Type B pancreatic cell (in vitro differentiated cells): ENCODE data around the gene GPX7. TPM values are rescaled to one million over a fixed set of nuclear protein-coding genes. Genes with fewer than 3 reads are reported as not detected.

Experiments used
- DNase-seq: peaks from one replicate; pipeline ENCODE4 v3.0.0; 2021; ENCODE audit warnings: mixed read lengths; ENCODE audit not compliant: unreplicated experiment; ENCODE audit errors: extremely low spot score
- H3K27ac Mint-ChIP-seq: 2 replicates; pipeline ENCODE4 v1.8.0; 2021; ENCODE audit warnings: mild to moderate bottlenecking, mixed read lengths
- H3K27me3 Mint-ChIP-seq: 2 replicates; pipeline ENCODE4 v1.8.0; 2021; ENCODE audit warnings: mixed read lengths
- H3K36me3 Mint-ChIP-seq: 2 replicates; pipeline ENCODE4 v1.8.0; 2021; ENCODE audit warnings: mixed read lengths
- H3K4me1 Mint-ChIP-seq: one replicate; pipeline ENCODE4 v1.8.0; 2021; ENCODE audit warnings: mixed read lengths; ENCODE audit not compliant: unreplicated experiment
- H3K4me3 Mint-ChIP-seq: 2 replicates; pipeline ENCODE4 v1.8.0; 2021; ENCODE audit warnings: mild to moderate bottlenecking, mixed read lengths
- H3K9me3 Mint-ChIP-seq: 2 replicates; pipeline ENCODE4 v1.8.0; 2021; ENCODE audit warnings: mixed read lengths
- total RNA-seq: library from RNA; stranded (reverse); gene quantifications from 2 replicates; pipeline ENCODE4 v1.2.1, GENCODE V29; 2021; ENCODE audit warnings: low replicate concordance
- TF ChIP-seq, protein P1 (sequence below): fragments of 200-600 bp; sonication (generic); conservative IDR thresholded peaks from 2 replicates; pipeline ENCODE4 v1.5.0; 2021; ENCODE audit warnings: antibody characterized with exemption, mild to moderate bottlenecking

GPX7 gene
- total RNA-seq, 1 donor from 2014 or later, result 35.4 TPM

DNA sequence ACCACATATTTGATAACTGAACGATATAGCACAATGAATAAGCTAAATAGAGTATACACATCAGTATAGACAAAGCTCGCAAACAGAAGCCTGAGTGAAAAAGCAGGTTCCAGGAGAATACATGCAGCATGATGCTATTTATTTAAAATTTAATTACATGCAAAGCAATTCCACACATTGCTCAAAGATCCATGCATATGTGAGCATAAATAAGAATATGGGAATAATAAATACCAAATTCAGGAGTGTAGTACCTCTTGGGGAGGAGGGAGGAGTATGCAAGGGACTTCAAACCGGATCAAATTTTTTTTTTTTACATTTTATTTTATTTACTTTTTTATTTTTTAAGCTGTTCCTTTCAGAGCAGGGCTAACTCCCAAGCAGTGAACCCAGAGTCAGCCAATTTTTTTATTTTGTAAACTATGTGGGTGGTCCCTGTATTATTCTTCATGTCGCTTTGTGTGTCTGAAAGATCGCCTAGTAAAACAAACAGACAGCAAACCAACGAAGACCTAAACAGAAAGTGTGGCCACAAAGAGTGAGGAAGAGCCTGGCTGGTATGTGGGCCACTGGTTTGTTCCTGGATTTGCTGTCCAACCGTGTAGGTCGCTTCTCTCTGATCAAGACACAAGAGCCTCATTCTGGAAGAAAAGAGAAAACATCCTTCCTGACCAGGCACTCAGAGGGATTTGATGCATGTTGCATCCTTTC is 26.6 kb downstream of the GPX7 start:
- H3K4me3 Mint-ChIP-seq, result peak overlapping the region; percentile 67
- H3K4me1 Mint-ChIP-seq, result peaks cover 11% of the 10 kb centered on the region
- TF ChIP-seq, protein P1, sequence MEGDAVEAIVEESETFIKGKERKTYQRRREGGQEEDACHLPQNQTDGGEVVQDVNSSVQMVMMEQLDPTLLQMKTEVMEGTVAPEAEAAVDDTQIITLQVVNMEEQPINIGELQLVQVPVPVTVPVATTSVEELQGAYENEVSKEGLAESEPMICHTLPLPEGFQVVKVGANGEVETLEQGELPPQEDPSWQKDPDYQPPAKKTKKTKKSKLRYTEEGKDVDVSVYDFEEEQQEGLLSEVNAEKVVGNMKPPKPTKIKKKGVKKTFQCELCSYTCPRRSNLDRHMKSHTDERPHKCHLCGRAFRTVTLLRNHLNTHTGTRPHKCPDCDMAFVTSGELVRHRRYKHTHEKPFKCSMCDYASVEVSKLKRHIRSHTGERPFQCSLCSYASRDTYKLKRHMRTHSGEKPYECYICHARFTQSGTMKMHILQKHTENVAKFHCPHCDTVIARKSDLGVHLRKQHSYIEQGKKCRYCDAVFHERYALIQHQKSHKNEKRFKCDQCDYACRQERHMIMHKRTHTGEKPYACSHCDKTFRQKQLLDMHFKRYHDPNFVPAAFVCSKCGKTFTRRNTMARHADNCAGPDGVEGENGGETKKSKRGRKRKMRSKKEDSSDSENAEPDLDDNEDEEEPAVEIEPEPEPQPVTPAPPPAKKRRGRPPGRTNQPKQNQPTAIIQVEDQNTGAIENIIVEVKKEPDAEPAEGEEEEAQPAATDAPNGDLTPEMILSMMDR, result no peak
- no peaks in the 10 kb centered on the region for H3K36me3 Mint-ChIP-seq
- DNase-seq, result no peak
- peak overlapping the region; percentile 82 for H3K27ac Mint-ChIP-seq
- H3K27me3 Mint-ChIP-seq, result peaks cover 18% of the 10 kb centered on the region
- no peaks in the 10 kb centered on the region for H3K9me3 Mint-ChIP-seq

DNA sequence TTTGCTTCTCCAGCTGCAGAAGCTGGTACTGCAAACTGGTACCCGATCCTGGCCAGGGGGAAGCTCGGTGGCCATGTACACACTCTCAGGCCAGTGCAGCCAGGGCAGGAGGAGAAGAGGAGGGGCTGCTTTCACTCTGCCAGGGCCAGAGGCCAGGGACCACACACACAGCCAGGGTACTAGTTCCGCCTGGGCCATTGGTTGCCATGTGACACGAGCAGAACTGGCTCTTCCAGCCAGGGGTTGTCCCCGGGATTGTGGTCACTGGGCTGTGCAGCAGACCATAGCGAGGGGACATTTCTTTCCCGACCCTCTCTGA is 27.1 kb downstream of the GPX7 start:
- DNase-seq, result peak; percentile 74
- Mint-ChIP-seq H3K27ac (peak overlapping the region; percentile 82), H3K27me3 (peaks cover 23% of the 10 kb centered on the region), H3K36me3 (no peaks in the 10 kb centered on the region), H3K4me3 (peak overlapping the region; percentile 67), H3K4me1 (peaks cover 11% of the 10 kb centered on the region), H3K9me3 (no peaks in the 10 kb centered on the region)
- TF ChIP-seq, protein P1, result no peak

DNA sequence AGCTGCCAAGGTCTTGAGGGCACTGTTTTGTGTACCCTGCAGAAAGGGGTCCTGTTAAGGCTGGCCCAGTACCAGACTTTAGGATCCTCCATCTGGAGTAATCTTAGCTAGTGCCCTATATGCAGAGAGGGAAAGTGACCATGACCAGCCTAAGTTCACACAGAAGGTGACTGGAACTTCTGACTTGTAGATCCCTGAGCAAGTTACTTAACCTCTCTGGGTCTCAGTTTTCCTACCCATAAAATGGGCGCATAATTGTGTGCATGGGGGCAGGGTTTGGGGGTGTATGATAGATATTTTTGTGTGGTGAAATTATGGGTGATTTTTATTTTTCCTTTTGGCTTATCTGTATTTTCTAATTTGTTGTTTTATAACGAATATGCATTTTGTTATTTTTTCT is 27.5 kb downstream of the GPX7 start:
- Mint-ChIP-seq H3K9me3 (peaks cover 2% of the 10 kb centered on the region), H3K36me3 (no peaks in the 10 kb centered on the region), H3K27ac (no peak overlapping the region), H3K4me3 (no peak overlapping the region), H3K27me3 (peaks cover 27% of the 10 kb centered on the region), H3K4me1 (peaks cover 11% of the 10 kb centered on the region)
- TF ChIP-seq, protein P1, result no peak
- DNase-seq, result no peak

DNA sequence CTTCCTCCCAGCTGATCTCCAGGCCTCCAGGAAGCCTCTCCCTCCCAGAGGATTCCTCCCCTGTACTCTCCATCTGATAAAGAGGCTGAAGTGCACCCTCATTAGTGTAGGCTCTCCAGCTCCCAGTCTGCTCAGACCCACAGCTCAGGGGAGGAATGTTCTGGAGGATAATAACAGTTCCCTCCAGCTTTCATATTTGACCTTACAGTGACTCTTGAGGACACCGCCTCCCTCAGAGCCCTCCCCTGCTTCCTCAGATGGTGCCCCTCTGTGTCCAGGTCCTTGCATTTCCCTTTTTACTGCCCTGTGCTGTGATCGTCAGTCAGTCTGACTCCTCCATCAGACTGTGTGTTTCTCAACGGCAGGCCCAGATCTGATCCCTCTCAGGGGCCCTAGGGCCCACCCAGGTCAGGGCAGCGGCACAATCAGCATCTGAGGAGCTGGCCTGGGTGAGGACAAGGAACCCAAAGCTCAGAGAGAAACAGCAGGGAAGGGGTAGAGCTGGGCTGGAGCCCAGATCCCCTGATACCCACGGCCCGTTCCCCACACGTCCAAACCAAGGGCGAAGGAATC is 29.7 kb downstream of the GPX7 start:
- H3K4me3 Mint-ChIP-seq, result peak overlapping the region; percentile 76

DNA sequence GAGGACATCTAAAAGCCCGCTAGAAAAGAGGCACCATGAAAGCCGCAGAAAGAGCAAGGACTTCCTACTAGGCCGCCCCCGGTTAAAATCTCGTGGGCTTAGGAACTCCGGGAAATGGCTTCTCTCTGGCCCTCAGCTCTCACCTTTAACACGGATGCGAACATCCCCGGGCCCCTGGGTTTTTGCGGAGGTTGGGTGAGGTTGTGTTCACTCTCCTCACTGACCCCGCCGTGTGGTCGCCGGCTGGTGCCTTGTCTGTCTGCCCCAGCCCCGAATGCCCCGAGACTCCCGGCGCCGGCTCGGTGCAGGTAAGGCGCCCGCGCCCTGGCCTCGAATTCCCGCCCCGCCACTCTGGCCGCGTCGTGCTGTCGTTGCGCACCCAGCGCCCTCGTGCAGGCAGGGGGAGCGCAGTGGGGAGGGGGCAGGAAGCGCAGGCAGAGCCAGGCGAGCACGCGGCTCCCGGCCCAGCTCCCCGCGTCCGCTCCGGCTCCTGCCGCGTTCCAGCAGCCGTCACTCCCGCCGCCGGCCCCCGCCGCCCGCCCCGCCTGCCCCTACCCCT is 30.6 kb downstream of the GPX7 start, which contains the start of gene SHISAL2A:
SHISAL2A (plus strand) TSS at position 437 of the 559 bp plus-strand sequence. CDS start 326 bp downstream, outside the sequence.
- peak within 1 kb of the TSS; percentile 82 for H3K4me3 Mint-ChIP-seq
- peak within 1 kb of the TSS; percentile 50 for H3K27ac Mint-ChIP-seq
- DNase-seq, result peak; percentile 73
- peaks cover 8% of the 10 kb centered on the region for H3K9me3 Mint-ChIP-seq
- peaks cover 27% of the 10 kb centered on the region for H3K4me1 Mint-ChIP-seq
- peaks cover 34% of the 10 kb centered on the region for H3K27me3 Mint-ChIP-seq
- TF ChIP-seq, protein P1, result no peak
- no peaks in the 10 kb centered on the region for H3K36me3 Mint-ChIP-seq

More for the DNA sequence above, 29.7 kb downstream of the GPX7 start:
- Mint-ChIP-seq H3K27ac (peak overlapping the region; percentile 41), H3K36me3 (no peaks in the 10 kb centered on the region), H3K9me3 (peaks cover 8% of the 10 kb centered on the region), H3K4me1 (peaks cover 21% of the 10 kb centered on the region), H3K27me3 (peaks cover 32% of the 10 kb centered on the region)
- no peak for DNase-seq
- TF ChIP-seq, protein P1, result no peak
